Measurements from ENCODE around the gene PRKCA. TPM values are rescaled to one million over a fixed set of nuclear protein-coding genes. Genes with fewer than 3 reads are reported as not detected.

The PRKCA gene
- total and polyA plus RNA-seq, 2 of the 13 experiments (the other 11 are each of a cell fraction or from before 2014, with no cell fraction given): 18.5 to 21.5 TPM

- TF ChIP-seq, protein P1, sequence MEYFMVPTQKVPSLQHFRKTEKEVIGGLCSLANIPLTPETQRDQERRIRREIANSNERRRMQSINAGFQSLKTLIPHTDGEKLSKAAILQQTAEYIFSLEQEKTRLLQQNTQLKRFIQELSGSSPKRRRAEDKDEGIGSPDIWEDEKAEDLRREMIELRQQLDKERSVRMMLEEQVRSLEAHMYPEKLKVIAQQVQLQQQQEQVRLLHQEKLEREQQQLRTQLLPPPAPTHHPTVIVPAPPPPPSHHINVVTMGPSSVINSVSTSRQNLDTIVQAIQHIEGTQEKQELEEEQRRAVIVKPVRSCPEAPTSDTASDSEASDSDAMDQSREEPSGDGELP (IDR thresholded peaks at IDR 0.05; ENCODE audit: borderline replicate concordance, low read depth): no peak
- TF ChIP-seq SAFB2 (CRISPR knock-in tag; IDR thresholded peaks at IDR 0.05; ENCODE audit: borderline replicate concordance, low read depth) (no peak), ZNF605 (CRISPR knock-in tag; IDR thresholded peaks at IDR 0.05) (0 out of 2 replicates have a peak, but pooled peaks have one; percentile 72), EP300 (IDR thresholded peaks at IDR 0.05; ENCODE audit: low read depth in 2 of 2, low read length in 2 of 2) (no peak), EP300 (CRISPR knock-in tag; IDR thresholded peaks at IDR 0.05; ENCODE audit: borderline replicate concordance) (no peak), TBL1XR1 (IDR thresholded peaks at IDR 0.05; ENCODE audit: borderline replicate concordance, low read length, partially characterized antibody) (no peak), MZF1 (CRISPR knock-in tag; IDR thresholded peaks at IDR 0.05; ENCODE audit: borderline replicate concordance) (no peak; the same call in 1 of the 2 replicates), ZNF691 (CRISPR knock-in tag; IDR thresholded peaks at IDR 0.05; ENCODE audit: borderline replicate concordance, low read depth) (peak; percentile 57; the same call in 1 of the 2 replicates), MXI1 (IDR thresholded peaks at IDR 0.05; ENCODE audit: borderline replicate concordance, low read depth, low read length) (peak; percentile 48; the same call in 1 of the 3 replicates), BHLHE40 (IDR thresholded peaks at IDR 0.05; ENCODE audit: low read length) (no peak), HMG20A (CRISPR knock-in tag; IDR thresholded peaks at IDR 0.05; ENCODE audit: borderline replicate concordance) (no peak), JUN (CRISPR knock-in tag; IDR thresholded peaks at IDR 0.05) (0 out of 2 replicates have a peak, but pooled peaks have one; percentile 2), HNF1B (CRISPR knock-in tag; IDR thresholded peaks at IDR 0.05) (no peak), ZNF232 (CRISPR knock-in tag; IDR thresholded peaks at IDR 0.05; ENCODE audit: borderline replicate concordance) (peak; percentile 53; the same call in 1 of the 2 replicates), ARID3A (IDR thresholded peaks at IDR 0.05; ENCODE audit: low read depth, low read length) (no peak), XBP1 (CRISPR knock-in tag; IDR thresholded peaks at IDR 0.05) (no peak)
- TF ChIP-seq, protein P2, sequence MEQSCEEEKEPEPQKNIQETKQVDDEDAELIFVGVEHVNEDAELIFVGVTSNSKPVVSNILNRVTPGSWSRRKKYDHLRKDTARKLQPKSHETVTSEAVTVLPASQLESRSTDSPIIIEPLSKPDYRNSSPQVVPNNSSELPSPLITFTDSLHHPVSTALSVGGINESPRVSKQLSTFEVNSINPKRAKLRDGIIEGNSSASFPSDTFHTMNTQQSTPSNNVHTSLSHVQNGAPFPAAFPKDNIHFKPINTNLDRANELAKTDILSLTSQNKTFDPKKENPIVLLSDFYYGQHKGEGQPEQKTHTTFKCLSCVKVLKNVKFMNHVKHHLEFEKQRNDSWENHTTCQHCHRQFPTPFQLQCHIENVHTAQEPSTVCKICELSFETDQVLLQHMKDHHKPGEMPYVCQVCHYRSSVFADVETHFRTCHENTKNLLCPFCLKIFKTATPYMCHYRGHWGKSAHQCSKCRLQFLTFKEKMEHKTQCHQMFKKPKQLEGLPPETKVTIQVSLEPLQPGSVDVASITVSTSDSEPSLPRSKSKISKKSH (CRISPR knock-in tag; IDR thresholded peaks at IDR 0.05; ENCODE audit: borderline replicate concordance): no peak; the same call in 1 of the 2 replicates
- TF ChIP-seq, protein P3, sequence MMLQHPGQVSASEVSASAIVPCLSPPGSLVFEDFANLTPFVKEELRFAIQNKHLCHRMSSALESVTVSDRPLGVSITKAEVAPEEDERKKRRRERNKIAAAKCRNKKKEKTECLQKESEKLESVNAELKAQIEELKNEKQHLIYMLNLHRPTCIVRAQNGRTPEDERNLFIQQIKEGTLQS (CRISPR knock-in tag; IDR thresholded peaks at IDR 0.05): peak; percentile 23; the same call in 1 of the 2 replicates
These were observed 581 bp downstream of the PRKCA start (continued) for GRCh38 chr17:66302761-66303626.

All from HepG2 (cell line).